HG02798 (cell line): ENCODE data around the gene SULT1C2.

Source experiments
- ATAC-seq: cut with Tn5 transposase; IDR thresholded peaks from one replicate; pipeline ENCODE4 v1.9.1; 2021; ENCODE audit warnings: mild to moderate bottlenecking; ENCODE audit not compliant: unreplicated experiment, poor library complexity

SULT1C2 gene

DNA sequence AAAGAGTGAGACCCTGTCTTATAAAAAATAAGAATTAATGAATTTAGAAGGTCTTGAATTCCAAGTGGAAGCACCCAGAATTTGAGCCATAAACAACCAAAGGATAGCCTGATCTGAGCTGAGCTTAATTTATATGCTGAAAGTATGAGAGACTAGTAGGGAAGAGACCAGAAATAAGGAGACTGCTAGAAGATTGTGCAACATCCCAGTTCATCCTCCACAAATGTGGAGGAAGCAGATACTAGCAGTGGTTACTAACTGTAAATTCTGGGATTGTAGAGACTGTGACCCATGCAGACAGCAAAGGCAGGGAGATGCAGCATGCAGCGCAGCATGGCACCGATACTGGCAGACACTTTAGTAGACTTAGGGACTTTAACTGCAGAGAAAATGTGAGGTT, 1.5 kb upstream of the SULT1C2 start:
- ATAC-seq, result no peak

DNA sequence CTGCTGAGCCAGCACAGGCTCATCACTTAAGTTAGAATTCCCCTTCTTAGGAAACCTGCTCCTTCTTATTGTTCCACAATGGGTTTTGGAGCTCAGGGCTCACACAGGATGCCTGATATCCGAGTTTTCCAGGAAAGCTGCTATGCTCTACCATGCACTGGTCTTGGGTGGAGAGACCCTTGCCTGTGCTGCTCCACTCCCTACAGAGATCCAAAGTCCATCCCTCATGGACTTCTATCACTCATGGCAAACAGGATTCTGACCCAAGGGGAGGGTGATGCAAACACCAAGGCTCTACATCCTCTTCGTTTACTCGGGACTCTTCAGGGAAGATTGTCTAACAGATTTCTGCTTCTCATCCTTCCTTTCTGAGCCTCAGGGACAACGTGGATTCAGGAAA, 5.2 kb downstream of the SULT1C2 start:
- no peak for ATAC-seq

DNA sequence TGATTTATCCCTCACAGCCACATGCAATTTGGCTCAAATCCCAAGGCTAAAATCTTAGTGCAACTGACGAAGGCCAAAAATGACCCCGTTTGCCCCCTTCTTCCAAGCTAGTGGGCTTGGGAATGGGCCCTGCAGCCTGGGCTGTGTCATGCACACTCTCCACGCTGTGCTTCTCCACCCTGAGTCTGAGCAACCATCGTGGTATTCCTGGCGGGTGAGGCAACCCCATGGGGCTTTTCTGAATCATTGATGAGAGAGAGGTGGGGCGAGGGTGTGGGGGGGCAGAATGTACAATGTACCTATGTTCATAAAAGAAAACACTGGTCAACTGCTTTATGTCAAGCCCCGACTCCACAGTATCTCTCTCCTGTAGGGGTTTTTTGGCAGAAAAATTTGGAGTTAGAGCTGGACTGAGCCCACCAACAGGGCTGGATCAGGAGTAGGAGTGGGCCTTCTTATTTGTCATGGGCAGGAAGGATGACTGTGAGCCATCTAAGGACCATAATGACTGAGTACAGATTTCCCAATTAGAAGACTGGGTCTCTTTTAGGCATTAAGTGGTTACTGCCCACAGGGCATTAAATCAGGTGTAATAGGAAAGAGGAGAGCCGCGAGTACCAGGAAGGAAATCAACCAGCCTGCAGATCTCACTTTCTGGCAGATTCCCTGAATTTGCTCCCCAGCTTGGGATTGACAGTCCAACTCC, 8.9 kb downstream of the SULT1C2 start:
- ATAC-seq, result no peak

GRCh38 chr2:108301558-108301957, 12.9 kb downstream of the SULT1C2 start:
- ATAC-seq, result no peak

DNA sequence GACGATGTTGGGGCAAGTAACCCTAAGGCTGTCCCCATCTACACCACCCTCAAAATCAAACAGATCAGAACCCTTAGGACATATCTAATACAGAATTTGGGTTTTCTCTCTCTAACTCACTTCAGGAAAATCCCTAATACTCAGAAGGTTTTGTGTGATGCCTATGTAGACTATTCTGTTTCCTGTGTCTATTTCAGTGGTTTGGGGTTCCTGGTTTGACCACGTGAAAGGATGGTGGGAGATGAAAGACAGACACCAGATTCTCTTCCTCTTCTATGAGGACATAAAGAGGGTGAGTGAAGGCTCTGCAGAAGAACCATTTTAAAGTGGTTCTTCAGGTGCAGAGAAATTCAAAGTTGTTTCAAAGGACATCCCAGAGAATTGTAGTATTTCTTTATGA, 16.3 kb downstream of the SULT1C2 start:
- peak; percentile 71 for ATAC-seq

DNA sequence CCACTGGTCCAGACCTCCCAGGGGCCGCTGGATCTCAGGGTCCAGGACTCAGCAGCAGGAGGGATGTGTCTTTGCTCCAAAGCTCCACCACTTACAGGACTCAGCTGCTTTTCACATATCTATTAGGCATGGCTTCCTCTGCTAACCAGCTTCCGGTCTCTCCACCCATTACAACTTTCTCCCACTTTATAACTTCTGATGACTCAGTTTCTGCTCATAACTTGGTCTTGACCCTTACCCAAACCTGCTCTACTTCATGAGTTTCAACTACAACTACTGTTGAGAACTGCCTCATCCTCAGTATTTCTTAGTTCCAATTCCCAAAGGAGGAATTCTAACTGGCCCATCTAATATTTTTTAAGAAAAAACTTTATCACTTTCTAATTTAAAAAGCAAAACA, 17.2 kb downstream of the SULT1C2 start:
- ATAC-seq, result no peak

DNA sequence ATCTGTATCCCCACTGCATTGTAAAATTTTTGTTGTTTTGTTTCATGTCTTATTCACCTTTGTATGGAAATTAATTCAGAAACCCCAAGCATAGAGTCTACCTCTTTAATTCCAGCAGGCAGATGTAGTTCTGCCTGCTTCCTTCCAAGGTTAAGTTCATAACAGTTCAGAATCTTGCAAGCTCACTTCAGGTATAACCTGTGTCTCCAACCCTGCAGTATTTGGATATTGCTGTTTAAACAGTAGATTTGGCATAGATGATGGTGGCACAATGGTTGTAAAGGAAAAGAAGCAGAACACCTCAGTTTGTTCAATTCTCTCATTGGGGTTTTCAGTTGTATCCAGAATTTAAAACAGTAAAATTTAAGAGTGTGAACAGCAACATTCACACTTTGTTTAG, 21.2 kb downstream of the SULT1C2 start:
- ATAC-seq, result no peak

DNA sequence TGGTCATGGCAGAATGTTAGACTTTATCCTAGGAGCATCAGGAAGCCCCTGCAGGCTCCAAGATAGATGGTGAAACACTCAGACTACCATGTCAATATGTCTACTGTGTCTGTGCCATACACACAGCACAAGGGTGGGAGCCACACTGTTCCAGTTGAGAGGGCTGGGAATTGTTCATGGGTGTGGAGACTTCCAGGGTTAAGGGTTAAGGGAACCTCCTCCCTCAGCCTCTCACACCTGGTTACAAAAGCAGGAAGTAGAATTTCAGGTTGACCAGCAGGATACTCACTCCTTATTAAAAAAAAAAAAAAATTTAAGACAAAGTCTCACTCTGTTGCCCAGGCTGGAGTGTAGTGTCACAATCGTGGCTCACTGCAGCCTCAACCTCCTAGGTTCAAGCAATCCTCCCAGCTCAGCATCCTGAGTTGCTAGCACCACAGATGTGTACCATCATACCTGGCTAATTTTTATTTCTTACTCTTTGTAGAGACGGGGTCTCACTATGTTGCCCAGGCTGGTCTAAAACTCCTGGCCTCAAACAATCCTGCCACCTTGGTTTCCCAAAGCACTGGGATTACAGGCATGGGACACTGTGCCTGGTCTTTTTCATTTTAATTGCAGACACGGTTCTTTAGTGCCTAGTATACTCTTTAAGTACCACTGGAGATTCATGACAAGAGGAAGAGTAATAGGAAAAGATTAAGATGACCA, 26.0 kb downstream of the SULT1C2 start:
- ATAC-seq, result no peak

DNA sequence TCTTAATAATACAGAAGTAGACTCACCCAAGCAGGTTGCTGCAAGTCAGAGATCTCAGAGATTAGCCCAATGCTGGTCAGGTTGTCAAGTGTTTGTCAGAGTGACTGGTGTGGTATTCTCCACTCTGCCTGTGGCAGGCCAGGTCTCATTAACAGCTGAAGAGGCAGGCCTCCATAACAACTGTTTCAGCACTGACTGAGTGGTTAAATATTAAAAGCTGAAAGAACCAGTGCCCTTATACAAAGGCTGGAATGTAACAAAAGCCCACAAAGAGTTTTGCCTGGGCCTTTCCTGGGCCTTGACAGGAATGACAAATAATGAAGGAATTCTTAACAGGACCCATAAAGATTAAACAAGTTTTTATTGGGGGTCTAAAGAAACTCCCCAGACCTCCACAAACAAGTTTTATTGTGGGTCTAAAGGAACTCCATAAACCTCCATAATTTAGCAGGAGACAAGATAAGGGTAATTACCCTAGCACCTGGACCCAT, 26.8 kb downstream of the SULT1C2 start:
- ATAC-seq, result no peak

GRCh38 chr2:108316033-108316432, 27.3 kb downstream of the SULT1C2 start:
- no peak for ATAC-seq

- no peak for ATAC-seq
Measured at GRCh38 chr2:108316461-108317258, 28.0 kb downstream of the SULT1C2 start.

- no peak for ATAC-seq
Measured at GRCh38 chr2:108320326-108320922, 31.7 kb downstream of the SULT1C2 start.

- no peak for ATAC-seq
Measured at GRCh38 chr2:108323619-108324018, 34.9 kb downstream of the SULT1C2 start.

GRCh38 chr2:108324531-108325255, 36.0 kb downstream of the SULT1C2 start:
- no peak for ATAC-seq

DNA sequence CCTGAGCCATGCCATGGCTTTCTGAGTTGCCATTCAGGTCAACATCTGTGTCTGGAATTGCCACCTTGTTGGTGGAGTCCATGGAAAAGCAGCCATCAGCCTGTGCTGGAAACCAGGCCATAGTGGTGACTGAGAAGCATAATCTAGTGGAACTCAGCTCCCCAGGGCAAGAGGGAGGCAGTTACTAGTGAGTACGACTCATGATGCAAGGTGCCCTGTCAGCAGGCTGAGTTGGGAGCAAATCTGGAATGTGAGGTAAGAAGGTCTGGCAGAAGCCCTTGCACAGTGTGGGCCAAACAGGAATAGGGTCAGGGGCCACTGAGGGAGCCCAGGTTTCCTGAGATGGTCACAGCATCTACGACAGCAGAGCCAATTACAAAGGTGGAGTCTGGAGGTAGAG, 37.1 kb downstream of the SULT1C2 start:
- ATAC-seq, result no peak

GRCh38 chr2:108329771-108330170, 41.1 kb downstream of the SULT1C2 start:
- ATAC-seq, result no peak

- ATAC-seq, result no peak
Measured at GRCh38 chr2:108330979-108331378, 42.3 kb downstream of the SULT1C2 start.

GRCh38 chr2:108345951-108346350, 57.3 kb downstream of the SULT1C2 start:
- no peak for ATAC-seq

DNA sequence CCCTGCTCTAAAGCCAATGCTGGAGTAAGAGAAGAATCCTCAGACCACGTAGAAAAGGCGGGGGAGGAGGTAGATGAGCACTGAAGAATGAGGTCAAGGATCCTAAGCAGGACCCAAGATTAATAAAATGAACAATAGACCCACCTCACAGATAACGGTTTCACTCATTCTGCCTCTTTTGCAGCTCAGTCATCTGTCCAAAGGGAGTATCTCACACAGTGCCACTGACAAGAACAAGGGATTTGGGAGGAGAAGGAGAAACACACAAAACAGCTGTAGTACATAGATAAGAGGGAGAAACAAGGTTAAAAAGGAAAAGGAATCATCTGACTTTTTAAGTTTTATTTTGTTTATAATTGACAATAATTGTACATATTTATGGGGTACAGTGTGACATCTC, 58.1 kb downstream of the SULT1C2 start:
- no peak for ATAC-seq

DNA sequence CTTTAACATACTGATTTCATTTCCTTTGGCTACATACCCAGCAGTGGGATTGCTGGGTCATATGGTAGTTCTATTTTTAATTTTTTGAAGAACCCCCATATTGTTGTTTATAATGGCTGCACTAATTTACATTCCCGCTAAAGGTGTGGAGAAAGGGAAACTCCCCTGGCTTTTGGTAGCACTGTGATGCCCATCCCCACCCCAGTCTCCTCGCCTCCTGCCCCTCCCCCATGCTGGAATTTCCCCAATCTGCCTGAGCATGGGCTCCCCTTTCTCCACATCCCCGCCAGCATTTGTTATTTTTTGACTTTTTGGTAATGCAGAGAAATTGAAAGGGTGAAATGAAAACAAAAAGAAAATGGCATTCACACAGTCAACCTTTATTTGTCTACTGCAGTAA, 59.1 kb downstream of the SULT1C2 start:
- no peak for ATAC-seq
